Measurements from ENCODE around the gene SP110. TPM values are rescaled to one million over a fixed set of nuclear protein-coding genes. Genes with fewer than 3 reads are reported as not detected.
"Not testable (repeated sequence)": the region's sequence is repeated elsewhere in the genome, so short reads cannot be mapped to it uniquely, and the experiment has no call there.

SP110 gene
- total RNA-seq, 2 experiments from 2014 or later, result 81.8 to 87.6 TPM

DNA sequence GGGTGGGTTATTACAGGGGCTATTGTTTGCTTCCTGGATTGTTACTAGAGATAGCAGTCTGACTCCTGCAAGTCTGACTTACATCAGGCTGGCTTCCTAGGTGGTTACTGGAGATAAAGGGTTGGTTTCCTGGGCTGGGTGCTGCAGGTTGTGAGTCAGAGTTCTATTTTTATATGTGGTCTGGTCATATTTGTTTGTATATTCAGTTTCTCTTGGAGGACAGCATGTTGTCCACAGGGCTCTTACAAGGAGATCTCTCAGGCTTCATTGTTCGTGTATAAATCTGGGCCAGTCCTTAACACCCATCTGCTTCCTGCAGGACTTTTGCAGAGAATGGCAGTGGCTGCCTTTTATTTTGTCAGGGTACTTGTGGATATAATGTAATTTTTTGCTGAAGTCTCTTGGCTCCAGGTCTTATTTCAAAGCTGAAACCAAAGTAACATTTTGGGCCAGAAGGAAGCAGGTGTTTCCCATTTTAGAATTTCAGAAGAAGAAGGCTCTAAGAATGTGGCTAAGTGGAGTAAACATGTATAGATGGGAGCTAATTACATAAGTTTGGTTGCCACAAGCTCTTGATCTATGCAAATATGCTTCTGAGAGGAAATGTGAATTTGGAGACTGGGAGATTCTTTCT lies 85.2 kb downstream of the SP110 start:
- Mint-ChIP-seq H3K27me3 (no peaks in the 10 kb centered on the region), H3K27ac (no peak overlapping the region), H3K4me1 (no peaks in the 10 kb centered on the region), H3K4me3 (no peak overlapping the region), H3K9me3 (no peaks in the 10 kb centered on the region), H3K36me3 (no peaks in the 10 kb centered on the region)
- DNase-seq, result no peak

DNA sequence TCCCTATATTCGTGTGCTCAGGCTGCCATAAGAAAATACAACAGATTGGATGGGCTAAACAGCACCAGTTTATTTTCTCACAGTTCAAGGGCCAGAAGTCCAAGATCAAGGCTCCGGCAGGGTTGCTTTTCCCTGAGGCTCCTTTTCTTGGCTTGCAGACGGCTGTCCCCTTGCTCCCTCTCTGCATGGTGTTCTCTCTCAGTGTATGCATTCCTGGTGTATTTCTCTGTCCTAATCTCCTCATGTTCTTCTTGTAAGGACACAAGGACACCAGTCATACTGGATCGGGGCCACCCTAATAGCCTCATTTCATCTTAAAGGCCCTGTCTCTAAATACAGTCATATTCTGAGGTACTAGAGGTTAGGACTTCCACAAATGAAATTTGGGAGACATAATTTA lies 88.4 kb downstream of the SP110 start:
- Mint-ChIP-seq H3K27ac (no peak overlapping the region), H3K36me3 (no peaks in the 10 kb centered on the region), H3K4me1 (peaks cover 6% of the 10 kb centered on the region), H3K9me3 (no peaks in the 10 kb centered on the region), H3K27me3 (no peaks in the 10 kb centered on the region), H3K4me3 (no peak overlapping the region)
- no peak for DNase-seq

DNA sequence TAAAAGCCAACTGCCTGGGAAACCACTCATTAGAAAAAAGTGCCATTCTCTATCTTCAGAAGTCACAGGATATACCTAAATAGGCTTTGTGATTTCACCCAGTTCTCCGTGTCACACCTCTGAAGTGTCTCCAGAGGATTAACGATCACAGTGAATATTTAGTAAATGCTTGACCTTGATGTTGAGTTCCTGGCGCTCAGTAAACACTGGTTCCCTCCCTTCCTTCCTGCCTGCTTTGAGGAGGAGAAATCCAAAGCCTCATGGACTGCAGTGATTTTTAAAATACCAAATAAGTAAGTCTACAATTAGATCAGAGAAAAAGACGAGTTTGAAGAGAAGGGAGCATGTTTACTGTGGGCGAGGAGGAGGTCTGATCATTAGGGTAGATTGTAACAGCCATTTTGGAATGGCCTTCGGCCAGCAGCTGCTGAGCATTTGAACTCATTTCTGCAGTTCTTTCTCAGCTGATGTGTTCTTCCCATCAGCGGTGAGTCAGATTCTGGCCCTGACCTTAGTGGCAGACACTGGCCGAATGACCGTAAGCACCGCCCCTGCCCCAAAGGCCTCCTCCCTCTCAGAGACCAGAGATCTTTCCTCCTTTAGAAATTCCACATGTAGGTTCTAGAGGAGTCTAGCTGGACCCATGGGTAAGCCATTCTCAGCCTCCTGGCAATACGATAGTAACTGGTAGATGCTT lies 89.0 kb downstream of the SP110 start:
- H3K9me3 Mint-ChIP-seq, result no peaks in the 10 kb centered on the region
- no peak for DNase-seq
- no peak overlapping the region for H3K4me3 Mint-ChIP-seq
- H3K27ac Mint-ChIP-seq, result no peak overlapping the region
- H3K36me3 Mint-ChIP-seq, result no peaks in the 10 kb centered on the region
- no peaks in the 10 kb centered on the region for H3K27me3 Mint-ChIP-seq
- H3K4me1 Mint-ChIP-seq, result peaks cover 6% of the 10 kb centered on the region

DNA sequence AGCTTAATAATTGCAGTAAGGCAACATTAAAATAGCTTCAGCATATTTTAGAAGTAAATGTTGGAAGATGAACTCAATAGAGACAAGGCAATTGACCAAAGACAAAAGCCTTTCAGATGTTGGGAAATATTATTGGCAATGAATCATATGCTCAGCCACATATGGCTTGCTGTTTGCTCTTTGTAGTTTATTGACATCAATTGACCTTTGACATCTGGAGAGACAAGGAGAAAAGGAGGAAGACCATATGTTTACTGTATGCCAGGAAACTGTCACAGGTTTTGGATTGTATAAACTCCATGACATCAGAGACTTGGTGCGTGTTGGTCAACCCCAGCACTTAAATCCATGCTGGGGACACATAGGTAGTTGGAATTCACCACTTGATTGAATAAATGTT lies 90.4 kb downstream of the SP110 start:
- Mint-ChIP-seq H3K36me3 (no peaks in the 10 kb centered on the region), H3K4me3 (no peak overlapping the region), H3K9me3 (no peaks in the 10 kb centered on the region), H3K4me1 (peaks cover 20% of the 10 kb centered on the region), H3K27me3 (peaks cover 4% of the 10 kb centered on the region), H3K27ac (no peak overlapping the region)
- no peak for DNase-seq

DNA sequence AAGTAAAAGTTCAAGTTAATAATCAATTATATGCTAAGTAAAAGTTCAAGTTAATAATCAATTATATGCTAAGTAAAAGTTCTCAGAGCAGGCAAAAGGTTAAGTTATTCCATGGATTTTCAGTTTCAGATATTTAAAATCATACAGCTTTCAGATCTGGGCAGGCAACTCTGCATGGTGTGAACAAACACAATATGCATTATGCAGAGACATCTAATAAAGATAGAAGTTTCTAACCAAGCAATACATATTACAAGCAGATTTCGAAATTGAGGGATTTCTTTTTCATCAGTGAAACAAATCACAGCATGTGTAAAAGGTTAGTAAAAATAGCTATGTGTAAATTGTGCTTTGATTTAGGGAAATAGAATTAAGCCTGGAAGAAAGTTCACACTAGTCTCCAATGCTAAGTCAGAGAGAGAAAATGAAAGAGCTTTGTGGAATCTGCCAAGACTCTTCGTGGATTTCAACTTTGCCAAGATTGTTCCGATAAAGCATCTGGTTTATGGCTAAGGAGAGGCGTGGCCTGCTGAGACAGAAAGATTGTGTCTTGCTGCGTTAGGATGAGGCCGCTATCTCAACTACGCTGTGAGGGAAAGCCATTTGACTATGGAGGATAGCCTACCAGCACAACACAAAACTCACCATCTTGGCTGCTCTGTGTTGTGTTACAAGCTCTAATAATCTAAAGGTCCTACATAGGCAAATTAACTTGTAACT lies 91.0 kb downstream of the SP110 start:
- no peak for DNase-seq
- peaks cover 4% of the 10 kb centered on the region for H3K27me3 Mint-ChIP-seq
- no peaks in the 10 kb centered on the region for H3K9me3 Mint-ChIP-seq
- peaks cover 22% of the 10 kb centered on the region for H3K4me1 Mint-ChIP-seq
- H3K4me3 Mint-ChIP-seq, result no peak overlapping the region
- H3K36me3 Mint-ChIP-seq, result no peaks in the 10 kb centered on the region
- no peak overlapping the region for H3K27ac Mint-ChIP-seq

DNA sequence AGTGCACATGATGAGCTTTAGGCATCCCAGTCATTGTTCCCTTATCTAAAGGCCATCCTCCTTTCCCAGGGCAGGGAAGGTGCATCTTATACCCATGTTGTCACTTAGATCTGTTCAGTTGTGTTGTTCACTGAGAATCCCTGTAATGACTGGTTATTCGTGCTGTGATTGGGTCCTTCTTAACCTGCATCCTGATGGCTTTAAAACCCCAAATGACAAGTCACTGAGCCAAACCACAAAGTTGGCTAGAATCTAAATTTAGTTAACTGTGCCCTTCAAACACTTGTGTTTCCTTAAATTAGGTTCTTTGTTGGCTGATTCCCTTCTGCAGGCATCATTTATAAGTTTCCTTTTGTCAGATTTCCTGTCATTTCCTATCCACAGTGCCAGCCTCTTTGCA lies 92.6 kb downstream of the SP110 start:
- H3K9me3 Mint-ChIP-seq, result no peaks in the 10 kb centered on the region
- no peak for DNase-seq
- H3K4me3 Mint-ChIP-seq, result no peak overlapping the region
- H3K36me3 Mint-ChIP-seq, result no peaks in the 10 kb centered on the region
- peaks cover 22% of the 10 kb centered on the region for H3K4me1 Mint-ChIP-seq
- H3K27me3 Mint-ChIP-seq, result peaks cover 4% of the 10 kb centered on the region
- H3K27ac Mint-ChIP-seq, result no peak overlapping the region

DNA sequence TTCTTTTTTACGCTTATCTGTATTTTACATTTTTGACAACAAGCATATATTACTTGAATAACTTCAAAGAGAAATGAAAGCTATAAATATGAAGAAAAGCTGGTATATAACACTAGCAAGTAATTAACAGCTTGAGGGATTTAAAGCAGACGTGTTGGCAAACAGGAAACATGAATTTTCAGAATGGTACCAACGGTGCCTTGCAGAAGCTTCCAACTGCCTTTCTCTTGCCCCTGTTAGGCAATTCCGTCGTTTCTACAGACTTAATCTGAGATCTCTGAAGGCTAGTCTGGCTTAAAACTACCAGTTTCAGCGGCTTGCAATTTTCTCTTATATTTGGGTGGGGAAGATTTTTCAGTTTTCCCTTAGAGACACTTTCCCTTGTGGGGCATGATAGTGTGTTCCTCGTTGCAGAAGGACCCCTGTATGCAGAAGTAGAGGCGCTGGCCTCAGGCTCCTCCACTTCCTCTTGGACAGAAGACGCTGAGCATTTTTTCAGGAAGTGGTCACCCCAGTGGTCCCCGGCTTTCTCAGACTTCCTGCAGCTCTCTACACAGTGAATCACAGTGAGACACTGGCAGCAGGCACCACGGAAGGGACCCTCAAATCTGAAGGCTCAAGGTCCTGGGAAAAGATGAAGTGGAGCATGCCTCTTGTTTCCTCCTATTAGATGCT lies 94.9 kb downstream of the SP110 start:
- no peak overlapping the region for H3K27ac Mint-ChIP-seq
- DNase-seq, result peak; percentile 13
- H3K27me3 Mint-ChIP-seq, result peaks cover 4% of the 10 kb centered on the region
- peak overlapping the region; percentile 50 for H3K4me3 Mint-ChIP-seq
- H3K9me3 Mint-ChIP-seq, result peaks cover 2% of the 10 kb centered on the region
- no peaks in the 10 kb centered on the region for H3K36me3 Mint-ChIP-seq
- peaks cover 22% of the 10 kb centered on the region for H3K4me1 Mint-ChIP-seq

DNA sequence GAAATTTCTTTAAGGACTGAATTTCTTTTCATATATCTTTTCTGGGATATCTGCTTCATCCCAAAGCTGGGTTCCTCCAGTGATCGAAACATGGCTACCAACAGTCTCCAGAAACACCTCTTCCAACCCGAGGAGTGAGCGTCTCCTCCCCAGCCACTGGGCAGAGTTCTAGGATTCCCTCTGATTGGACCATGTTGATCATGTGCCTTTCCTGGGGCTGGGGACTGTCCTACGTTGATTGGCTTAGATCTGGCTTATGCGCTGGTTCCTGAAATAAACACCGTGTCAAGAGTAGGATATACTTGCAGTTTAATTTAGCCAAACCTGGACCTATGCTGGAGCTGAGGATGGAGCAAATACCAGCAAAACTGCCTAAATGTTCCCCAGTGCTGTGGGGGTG lies 95.5 kb downstream of the SP110 start:
- Mint-ChIP-seq H3K4me1 (peaks cover 22% of the 10 kb centered on the region), H3K27me3 (peaks cover 4% of the 10 kb centered on the region), H3K36me3 (no peaks in the 10 kb centered on the region), H3K4me3 (no peak overlapping the region), H3K27ac (no peak overlapping the region), H3K9me3 (peaks cover 6% of the 10 kb centered on the region)
- no peak for DNase-seq

DNA sequence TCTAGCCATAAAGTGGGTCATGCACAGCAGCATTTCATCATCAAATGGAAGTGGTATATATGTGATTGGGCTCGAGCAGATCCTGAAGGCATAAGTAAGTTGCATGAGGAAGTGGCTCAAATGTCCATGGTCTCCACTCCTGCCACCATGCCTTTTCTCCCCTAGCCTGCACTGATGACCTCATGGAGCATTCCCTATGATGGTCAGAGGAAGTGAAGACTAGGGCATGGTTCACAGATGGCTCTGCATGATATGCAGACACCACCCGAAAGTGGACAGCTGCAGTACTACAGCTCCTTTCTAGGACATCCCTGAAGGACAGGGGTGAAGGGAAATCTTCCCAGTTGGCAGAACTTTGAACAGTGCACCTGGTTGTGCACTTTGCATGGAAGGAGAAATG lies 99.4 kb downstream of the SP110 start:
- not testable (repeated sequence) for H3K4me3 Mint-ChIP-seq, DNase-seq, H3K9me3 Mint-ChIP-seq, H3K27ac Mint-ChIP-seq, H3K36me3 Mint-ChIP-seq, H3K27me3 Mint-ChIP-seq
- H3K4me1 Mint-ChIP-seq, result peaks cover 12% of the 10 kb centered on the region

DNA sequence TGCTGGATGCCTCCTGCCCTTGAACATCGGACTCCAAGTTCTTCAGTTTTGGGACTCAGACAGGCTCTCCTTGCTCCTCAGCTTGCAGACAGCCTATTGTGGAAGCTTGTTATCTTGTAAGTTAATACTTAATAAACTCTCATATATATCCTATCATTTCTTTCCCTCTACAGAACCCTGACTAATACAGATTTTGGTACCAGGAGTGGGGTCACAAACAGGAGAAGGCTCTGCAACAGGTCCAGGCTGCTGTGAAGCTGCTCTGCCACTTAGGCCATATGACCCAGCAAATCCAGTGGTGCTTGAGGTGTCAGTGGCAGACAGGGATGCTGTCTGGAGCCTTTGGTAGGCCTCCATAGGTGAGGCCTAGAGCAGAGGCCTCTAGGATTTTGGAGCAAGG lies 100.0 kb downstream of the SP110 start:
- H3K27me3 Mint-ChIP-seq, H3K4me3 Mint-ChIP-seq, H3K9me3 Mint-ChIP-seq, H3K36me3 Mint-ChIP-seq, DNase-seq, H3K27ac Mint-ChIP-seq, H3K4me1 Mint-ChIP-seq: not testable (repeated sequence)

Other genes with a start within 250 kb of the SP110 start
- gene SLC16A14, start 151.1 kb downstream of the SP110 start, total RNA-seq, result 1 to 10 TPM; 1.0 to 1.2 TPM
- gene SP140, start 5.8 kb upstream of the SP110 start, total RNA-seq, result 10 to 100 TPM; 42.7 to 46.8 TPM
- 10 to 100 TPM; 36.3 to 38.8 TPM for gene SP140L, start 107.2 kb upstream of the SP110 start, total RNA-seq
- gene SP100, start 196.2 kb upstream of the SP110 start, total RNA-seq, result 100 to 1,000 TPM; 108 to 112 TPM